ENCODE measurements around the gene RHOT2. TPM values are rescaled to one million over a fixed set of nuclear protein-coding genes. Genes with fewer than 3 reads are reported as not detected.

The RHOT2 gene
- total and polyA plus RNA-seq, 2 donors (not counting 3 experiments of a cell fraction or from before 2014, with no cell fraction given) = 106 to 139 TPM

- Histone ChIP-seq H3K9me3 (replicated peaks; ENCODE audit: control insufficient read depth, insufficient read depth, low read length) (no peaks in the 10 kb centered on the region), H3K4me3 (replicated peaks in 1 of 3; ENCODE audit: insufficient read depth in 1 of 3, low read depth in 1 of 3, low read length in 3 of 3) (no peak overlapping the region), H3K27ac (ENCODE audit: insufficient read depth, low read depth, low read length) (no peak overlapping the region), H3K9me1 (replicated peaks; ENCODE audit: control insufficient read depth, extremely low read depth, insufficient read depth, low read length) (no peaks in the 10 kb centered on the region), H3K9ac (replicated peaks; ENCODE audit: extremely low read depth, insufficient read depth, low read length) (no peak overlapping the region), H3K4me2 (ENCODE audit: insufficient read depth, low read length) (no peak overlapping the region), H3K27me3 (ENCODE audit: control insufficient read depth in 2 of 2, insufficient read depth in 2 of 2, low read length in 2 of 2) (no peaks in the 10 kb centered on the region), H3K36me3 (ENCODE audit: control insufficient read depth in 2 of 2, extremely low read depth in 1 of 2, insufficient read depth in 2 of 2, low read length in 2 of 2) (no peaks in the 10 kb centered on the region), H3K4me1 (ENCODE audit: control insufficient read depth, extremely low read depth, insufficient read depth, low read length) (peaks cover 4% of the 10 kb centered on the region), H2AFZ (ENCODE audit: low read depth, low read length) (no peak overlapping the region), H3K79me2 (ENCODE audit: control insufficient read depth, insufficient read depth, low read length) (peaks cover 8% of the 10 kb centered on the region), H4K20me1 (replicated peaks; ENCODE audit: control insufficient read depth, extremely low read depth, insufficient read depth, low read length) (no peaks in the 10 kb centered on the region)
- ChIA-PET POLR2A (no interaction called here), CTCF (no interaction called here)
- no peak for FAIRE-seq
- dilution Hi-C loops (cut with MboI; ENCODE audit: extremely low pct_ligation_motif_present, low sequenced_read_pairs) (no loop called here), intact Hi-C loops (cut with micrococcal nuclease) (no loop called here)
- TF ChIP-seq MAX (IDR thresholded peaks at IDR 0.05; ENCODE audit: insufficient read depth, insufficient read length) (no peak), GATA2 (IDR thresholded peaks at IDR 0.05; ENCODE audit: insufficient read depth, insufficient read length, low read depth, low read length) (no peak), CTCF (IDR thresholded peaks at IDR 0.05; ENCODE audit: extremely low read depth in 1 of 2, insufficient read depth in 1 of 2, low read depth in 1 of 2, low read length in 2 of 2) (no peak), MYC (IDR thresholded peaks at IDR 0.05; ENCODE audit: low read depth, low read length) (no peak), FOS (IDR thresholded peaks at IDR 0.05; ENCODE audit: borderline replicate concordance, insufficient read depth, low read length) (no peak), POLR2A (IDR thresholded peaks at IDR 0.05; ENCODE audit: low read depth, low read length) (no peak), EZH2 (IDR thresholded peaks at IDR 0.05; ENCODE audit: borderline replicate concordance, low read depth, low read length, severe bottlenecking) (no peak), POLR2AphosphoS5 (IDR thresholded peaks at IDR 0.05; ENCODE audit: insufficient read depth, low read depth, low read length) (no peak), JUN (IDR thresholded peaks at IDR 0.05; ENCODE audit: borderline replicate concordance, insufficient read depth, insufficient read length, low read depth) (no peak)
- BruUV-seq (replicated peaks) = no TSS peak
- DNase-seq (ENCODE audit: low read depth, low spot score) = no peak
These were observed 33.8 kb upstream of the RHOT2 start for GRCh38 chr16:634051-634670.

Measured in endothelial cell of umbilical vein (primary cell).